Central memory CD4-positive, alpha-beta T cell (primary cell): Measurements from ENCODE around the gene FBXO33.
"Not testable (repeated sequence)": the region's sequence is repeated elsewhere in the genome, so short reads cannot be mapped to it uniquely, and the experiment has no call there.

ENCODE experiments used
- DNase-seq: peaks from one replicate; pipeline ENCODE4 v3.0.0; 2022

Gene FBXO33

GRCh38 chr14:39368261-39368959, 63.8 kb downstream of the FBXO33 start:
- no peak for DNase-seq

GRCh38 chr14:39367387-39367751, 64.9 kb downstream of the FBXO33 start:
- DNase-seq: no peak

- DNase-seq: no peak
These were observed 65.5 kb downstream of the FBXO33 start for GRCh38 chr14:39366460-39367386.

- no peak for DNase-seq
These were observed 66.9 kb downstream of the FBXO33 start for GRCh38 chr14:39365354-39365753.

- DNase-seq: no peak
These were observed 67.7 kb downstream of the FBXO33 start for GRCh38 chr14:39364509-39364908.

GRCh38 chr14:39361556-39361955, 70.7 kb downstream of the FBXO33 start:
- DNase-seq: not testable (repeated sequence)

GRCh38 chr14:39360316-39360715, 71.9 kb downstream of the FBXO33 start:
- no peak for DNase-seq

- DNase-seq: not testable (repeated sequence)
These were observed 73.2 kb downstream of the FBXO33 start for GRCh38 chr14:39359069-39359468.

GRCh38 chr14:39351708-39352107, 80.5 kb downstream of the FBXO33 start:
- no peak for DNase-seq

GRCh38 chr14:39350866-39351265, 81.4 kb downstream of the FBXO33 start:
- no peak for DNase-seq
